HG02870 (cell line): Measurements from ENCODE around the gene NLRP6.

Source experiments
- ATAC-seq: cut with Tn5 transposase; IDR thresholded peaks from one replicate; pipeline ENCODE4 v1.9.1; 2021; ENCODE audit warnings: mild to moderate bottlenecking, moderate library complexity; ENCODE audit not compliant: unreplicated experiment

Gene NLRP6

DNA sequence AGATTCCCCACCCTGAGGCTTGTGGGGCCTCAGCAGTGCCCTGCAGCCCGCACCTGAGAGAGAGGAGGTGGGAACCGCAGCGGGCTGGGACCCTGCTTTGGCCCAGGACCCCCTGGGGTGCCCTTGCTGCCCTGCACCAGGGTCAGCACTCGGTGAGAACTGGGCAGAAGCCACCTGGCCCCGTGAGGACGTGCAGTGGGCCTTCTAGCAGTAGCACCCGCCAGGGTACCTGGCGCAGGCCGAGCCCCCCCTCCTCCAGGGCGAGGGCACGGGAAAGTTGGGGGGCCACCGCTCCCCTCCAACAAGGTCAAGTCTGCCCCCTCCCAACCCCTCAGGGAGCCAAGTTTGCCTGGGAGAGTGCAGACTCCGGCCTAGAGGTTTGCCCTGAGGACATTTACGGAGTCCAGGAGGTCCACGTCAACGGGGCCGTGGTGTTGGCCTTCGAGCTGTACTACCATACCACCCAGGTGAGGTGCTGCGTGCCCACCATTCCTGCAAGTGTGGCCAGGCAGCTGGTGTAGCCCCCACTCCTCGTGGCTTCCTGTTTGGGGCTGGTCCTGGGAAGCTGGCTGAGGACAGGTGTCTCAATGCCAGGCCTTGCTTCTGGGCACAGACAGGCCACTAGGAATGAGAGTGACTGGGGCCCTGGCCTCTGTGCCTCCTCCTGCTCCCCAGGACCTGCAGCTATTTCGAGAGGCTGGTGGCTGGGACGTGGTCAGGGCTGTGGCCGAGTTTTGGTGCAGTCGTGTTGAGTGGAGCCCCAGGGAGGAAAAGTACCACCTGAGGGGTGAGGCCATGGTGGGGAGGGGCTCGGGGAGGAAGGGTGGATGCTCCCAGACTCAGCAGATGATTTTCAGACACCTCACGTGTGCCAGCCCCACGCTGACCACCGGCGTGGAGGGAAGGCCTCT lies 14.3 kb downstream of the NLRP6 start:
- ATAC-seq, result no peak

DNA sequence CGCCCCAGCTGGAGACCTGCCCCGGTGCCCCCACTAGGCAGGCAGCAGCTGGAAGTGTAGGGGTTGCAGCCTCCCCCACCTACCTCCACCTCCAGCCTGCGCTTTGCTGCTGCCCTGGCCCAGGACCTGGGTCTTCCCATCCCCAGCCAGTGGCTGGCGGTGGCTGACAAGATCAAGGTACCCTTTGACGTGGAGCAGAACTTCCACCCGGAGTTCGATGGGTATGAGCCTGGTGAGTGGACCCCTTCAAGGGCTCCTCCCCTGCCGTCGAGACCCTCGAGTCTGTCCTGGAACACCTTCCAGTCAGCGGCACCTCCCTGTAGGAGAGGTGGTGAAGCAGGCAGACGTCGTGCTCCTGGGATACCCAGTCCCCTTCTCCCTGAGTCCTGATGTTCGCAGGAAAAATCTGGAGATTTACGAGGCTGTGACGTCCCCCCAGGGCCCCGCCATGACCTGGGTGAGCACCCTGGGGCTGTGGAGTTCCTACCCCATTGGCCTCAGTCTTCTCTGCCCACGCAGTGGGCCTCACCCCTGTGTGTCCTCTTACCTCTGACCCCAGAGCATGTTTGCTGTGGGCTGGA lies 15.2 kb downstream of the NLRP6 start:
- no peak for ATAC-seq

GRCh38 chr11:293852-294661 lies 15.8 kb downstream of the NLRP6 start:
- ATAC-seq, result no peak

DNA sequence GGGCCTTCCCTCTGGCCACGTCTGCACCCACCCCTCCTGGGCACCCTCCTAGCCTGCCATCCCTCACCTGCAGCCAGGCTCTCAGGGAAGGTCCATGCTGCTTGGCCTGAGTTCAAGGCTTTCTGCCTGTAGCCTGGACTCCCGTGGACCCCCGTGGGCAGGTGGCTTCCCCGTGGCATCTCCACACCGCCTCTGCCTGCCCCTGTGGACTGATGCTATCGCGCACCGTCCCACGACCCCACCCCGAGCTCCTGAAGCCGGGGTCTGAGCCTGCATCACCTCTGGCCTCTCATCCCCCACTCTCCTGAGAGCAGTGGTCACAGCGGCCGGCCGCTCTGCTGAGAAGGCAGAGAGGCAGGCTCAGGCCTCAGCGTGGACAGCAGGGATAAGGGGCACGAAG lies 16.6 kb downstream of the NLRP6 start:
- ATAC-seq, result no peak

GRCh38 chr11:295351-296170 lies 17.4 kb downstream of the NLRP6 start:
- ATAC-seq, result no peak

GRCh38 chr11:296171-297050 lies 18.2 kb downstream of the NLRP6 start:
- ATAC-seq, result no peak

DNA sequence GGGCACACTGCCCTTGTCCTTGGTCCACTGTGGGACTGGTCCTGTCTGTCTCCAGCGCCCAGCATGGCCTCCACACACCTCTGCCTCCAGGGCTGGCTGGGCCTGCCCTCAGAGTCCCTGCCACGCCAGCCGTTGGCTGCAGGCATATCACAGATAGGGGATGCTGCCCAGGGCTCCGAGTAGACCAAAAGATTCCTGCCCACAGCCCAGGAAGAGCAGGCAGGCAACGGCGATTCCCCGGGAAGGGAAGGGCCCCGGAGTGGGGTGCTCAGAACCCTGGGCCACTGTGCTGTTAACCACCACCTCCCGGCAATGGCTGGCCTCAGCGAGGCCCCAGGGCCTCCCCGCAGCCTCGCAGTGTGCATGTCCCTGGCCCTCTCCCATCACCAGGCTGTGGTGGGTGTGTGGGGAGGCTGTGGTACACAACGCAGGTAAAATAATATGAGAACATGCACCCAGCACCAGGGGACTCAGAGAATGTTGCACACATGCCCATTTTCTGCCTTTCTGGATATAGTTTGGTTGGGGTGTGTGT lies 18.9 kb downstream of the NLRP6 start:
- no peak for ATAC-seq

DNA sequence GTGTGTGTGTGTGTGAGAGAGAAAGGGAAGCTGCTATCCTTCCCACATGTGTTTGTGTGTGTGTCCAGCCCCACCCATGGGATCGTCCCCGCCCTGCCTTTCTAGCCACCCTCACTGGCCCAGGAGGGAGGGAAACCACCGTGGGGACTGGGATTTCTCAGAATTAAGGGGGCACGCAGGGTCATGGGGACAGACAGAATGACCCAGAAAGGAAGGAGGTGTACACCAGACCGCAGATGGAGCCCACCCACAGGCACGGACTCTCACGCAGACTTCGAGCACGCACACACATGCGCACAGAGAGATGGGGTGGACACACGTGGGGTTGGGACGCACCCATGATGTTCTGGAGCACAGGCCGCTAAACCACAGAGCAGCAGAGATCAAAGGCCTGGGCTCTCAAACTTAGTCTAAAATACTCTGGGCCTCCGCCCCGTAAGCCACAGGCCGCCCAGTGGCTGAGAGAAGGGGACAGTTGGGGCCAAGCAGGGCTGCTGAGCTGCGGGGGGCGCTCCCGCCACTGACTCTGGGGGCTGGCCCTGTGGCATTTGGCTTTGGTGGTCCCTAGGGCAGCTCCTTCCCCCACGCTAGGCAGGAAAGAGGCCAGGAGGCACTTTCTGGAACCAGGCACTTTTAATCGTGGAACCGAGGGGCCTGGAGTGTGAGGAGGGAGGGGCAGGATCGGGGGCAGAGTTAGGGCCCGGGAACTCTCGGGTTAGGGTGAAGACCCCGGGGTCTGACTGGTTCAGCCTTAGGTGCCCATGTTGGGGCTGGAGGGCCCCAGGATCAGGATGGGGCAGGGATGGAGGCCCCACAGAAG lies 19.6 kb downstream of the NLRP6 start:
- no peak for ATAC-seq

DNA sequence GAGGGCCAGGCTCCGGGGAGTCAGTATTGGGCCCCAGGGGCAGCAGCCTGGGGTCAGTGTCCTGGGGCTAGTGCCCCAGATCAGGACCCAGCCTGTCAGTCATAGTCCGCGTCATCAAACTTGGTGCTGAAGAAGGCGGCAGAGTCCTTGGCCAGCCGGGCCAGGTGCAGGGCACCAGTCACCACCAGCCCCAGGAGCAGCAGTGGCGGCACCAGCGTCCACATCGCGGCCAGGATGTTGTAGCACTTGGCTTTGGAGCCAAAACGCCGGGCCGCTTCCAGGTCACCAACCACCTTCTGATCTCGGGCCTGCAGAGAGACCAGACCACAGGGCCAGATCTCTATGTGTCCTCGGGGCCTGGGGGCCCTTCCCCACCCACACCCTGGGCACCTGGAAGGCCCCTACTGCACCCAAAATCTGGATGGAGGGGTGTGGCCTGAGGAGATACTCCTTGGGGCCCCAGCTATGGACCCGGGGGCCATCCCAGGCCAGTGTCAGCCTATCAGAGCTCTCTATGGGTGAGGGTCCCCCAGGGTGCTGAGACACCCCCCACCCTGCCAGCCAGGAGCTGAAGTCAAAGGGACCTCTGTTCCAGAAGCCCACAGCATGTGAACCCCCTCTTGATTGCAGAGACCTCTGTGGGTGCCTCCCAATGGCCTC lies 20.3 kb downstream of the NLRP6 start:
- no peak for ATAC-seq

- ATAC-seq, result no peak
These were observed 21.1 kb downstream of the NLRP6 start, which contains the start of gene IFITM5 for GRCh38 chr11:299081-299891. Gene IFITM5, minus strand, starts transcription at chr11:299526. Its CDS starts 36 bp downstream, at chr11:299490.

DNA sequence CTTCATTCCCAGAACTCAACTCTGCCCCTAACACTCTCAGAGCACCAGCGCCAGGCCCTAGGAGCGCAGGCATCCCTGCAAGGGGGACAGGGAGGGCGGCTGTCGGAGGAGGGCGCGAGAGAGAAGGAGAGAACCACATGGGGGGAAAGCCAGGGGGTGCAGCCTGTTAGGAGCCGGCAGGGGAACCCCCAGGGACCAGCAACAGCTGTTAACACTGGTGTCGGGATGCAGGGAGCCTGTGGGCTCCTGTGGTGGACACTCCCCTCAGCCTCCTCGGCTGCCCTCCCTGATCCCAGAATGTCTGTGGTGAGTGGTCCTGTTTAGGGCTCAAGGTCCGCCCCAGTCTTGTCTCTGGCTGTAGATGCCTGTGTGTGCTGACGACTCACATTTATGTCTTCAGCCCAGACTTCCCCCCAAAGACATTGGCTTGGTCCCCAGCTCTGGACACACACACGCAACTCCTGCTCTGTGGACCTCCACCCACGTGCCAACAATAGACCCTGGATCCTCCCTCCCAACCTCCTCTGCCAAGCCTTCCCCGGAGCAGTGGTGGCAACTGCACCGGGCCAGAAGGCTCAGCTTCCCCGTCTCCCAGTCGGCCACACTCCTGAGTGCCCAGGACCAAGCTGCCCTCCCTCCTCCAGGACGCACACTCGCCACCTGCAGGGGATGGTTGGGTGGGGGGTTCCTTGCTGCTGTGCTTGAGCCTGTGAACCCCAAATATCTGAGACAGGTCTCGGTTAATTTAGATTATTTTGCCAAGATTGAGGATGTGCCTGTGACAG lies 21.9 kb downstream of the NLRP6 start:
- no peak for ATAC-seq

DNA sequence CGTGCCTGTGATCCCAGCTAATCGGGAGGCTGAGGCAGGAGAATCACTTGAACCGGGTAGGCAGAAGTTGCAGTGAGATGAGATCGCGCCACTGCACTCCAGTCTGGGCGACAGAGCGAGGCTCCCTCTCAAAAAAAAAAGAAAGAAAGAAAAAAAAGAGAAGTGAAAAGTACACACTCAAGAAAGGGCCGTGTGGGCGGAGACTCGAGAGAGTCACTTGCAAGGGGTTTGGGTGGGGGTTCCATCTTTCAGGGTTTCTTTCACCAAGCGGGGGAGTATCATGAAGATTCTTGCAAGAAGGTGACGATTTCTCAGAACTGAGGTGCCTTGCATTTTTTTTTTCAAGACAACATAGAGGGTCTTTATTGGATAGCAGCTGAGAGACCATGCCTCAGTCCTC lies 25.2 kb downstream of the NLRP6 start:
- no peak for ATAC-seq

DNA sequence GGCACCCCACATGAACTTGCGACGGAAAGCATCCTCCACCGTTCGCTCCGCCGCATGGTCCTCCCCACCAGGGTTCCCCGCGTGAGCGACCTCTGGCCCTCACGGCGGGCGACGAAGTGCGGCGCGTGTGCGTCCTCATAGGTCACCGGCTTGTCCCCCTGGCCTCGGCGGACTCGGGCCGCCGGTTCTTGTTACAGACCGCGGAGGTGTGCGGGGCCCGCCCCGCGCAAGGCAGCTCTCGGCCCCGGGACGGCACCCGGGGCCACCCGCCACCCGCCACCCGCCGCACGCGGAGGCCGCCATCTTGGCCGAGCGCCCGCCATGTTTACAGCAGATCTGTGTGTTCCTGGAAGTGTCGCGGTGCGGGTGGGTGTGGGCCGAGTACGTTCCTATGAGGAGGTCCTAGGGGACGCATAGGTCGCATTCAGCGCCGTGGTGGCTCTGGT lies 25.9 kb downstream of the NLRP6 start:
- no peak for ATAC-seq

DNA sequence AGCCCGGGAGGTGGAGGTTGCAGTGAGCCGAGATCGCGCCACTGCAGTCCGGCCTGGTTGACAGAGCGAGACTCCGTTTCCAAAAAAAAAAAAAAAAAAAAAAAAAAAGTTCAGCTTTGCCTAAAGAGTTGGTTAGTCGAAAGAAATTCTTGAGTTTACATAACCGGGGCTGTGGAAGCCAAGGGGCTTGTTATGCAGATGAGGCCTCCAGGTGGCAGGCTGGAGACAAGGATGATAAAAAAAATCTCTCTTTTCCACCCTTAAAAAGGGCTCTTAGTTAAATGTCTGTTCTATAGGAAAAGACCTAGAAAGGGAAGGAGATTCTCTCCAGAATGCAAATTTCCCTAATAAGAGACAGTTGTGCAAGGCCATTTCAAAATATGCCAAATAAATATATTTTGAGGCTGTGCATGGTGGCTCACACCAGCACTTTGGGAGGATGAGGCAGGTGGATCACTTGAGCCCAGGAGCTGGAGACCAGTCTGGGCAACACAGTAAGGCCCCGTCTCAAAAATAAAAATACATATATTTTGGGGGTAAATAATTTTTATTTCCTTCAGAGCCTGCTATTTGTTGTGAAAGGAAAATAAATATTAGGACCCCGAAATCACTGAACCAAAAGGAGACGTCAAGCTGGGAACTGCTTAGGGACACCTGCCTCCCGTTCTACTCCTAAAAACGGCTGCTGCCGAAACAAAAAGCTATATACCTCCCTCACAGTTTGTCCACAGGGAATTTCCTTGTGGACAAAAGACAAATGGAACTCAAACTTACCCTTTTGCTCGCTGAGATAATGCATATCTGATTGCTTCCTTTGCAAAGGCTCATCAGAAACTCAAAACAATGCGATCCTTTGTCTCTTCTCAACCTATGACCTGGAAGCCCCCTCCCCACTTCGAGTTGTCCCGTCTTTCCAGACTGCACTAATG lies 27.0 kb downstream of the NLRP6 start:
- no peak for ATAC-seq

DNA sequence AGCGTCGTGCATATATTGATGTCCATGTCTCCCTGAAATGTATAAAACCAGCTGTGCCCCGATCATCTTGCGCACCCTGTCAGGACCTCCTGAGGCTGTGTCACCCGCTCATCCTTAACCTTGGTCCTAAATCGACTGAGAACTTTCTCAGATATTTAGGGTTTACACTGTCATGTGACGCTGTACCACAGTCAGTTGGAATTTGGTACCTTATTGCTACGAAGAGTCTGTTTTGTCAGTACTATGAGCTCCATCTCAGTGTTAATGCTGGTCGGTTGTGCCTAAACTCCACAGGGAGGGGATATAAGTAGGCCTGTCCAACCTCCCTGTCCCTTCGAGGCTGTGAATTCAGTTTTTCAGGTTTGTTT lies 27.6 kb downstream of the NLRP6 start:
- ATAC-seq, result no peak
